ENCODE results near the gene REXO4. TPM values are rescaled to one million over a fixed set of nuclear protein-coding genes. Genes with fewer than 3 reads are reported as not detected.

REXO4 gene
- polyA plus RNA-seq, 1 of the 3 experiments (the other 2 are of a cell fraction) = 37.3 TPM

DNA sequence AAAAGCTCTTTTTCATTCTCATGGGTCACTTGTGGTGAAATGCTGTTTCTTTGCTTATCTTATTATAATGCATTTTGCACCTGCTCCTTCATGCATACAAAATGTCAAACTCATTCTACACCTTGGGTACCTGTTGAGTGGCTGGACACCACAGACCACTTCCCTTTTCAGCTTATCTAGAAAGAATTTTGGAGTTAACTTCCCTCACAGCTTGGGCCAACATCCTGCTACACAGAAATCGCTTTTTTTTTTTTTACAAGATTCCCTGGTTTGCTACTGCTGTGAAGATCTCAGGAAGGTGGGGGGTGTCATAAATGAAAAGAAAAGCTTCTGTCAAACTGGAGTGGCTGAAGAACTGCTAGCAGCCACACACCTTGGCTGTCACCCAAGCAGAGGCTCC is 2.6 kb downstream of the REXO4 start:
- CTCF ChIA-PET = interaction anchor here (3.7 kb wide), 1 partner anchor 10 kb away, joined by 14 read pairs; no protein-coding TSS in a partner anchor
- WGBS (ENCODE audit: low lambda C conversion rate) = 100% methylated on average over 1 of the region's 1 CpG

More for the DNA sequence above, 2.6 kb downstream of the REXO4 start:
- Histone ChIP-seq H3K27me3 (ENCODE audit: insufficient read depth) (no peaks in the 10 kb centered on the region), H3K9ac (no peak overlapping the region), H3K36me3 (replicated peaks in 1 of 2; ENCODE audit: control insufficient read depth in 1 of 2, insufficient read depth in 2 of 2, low read length in 1 of 2) (peaks cover 23 to 44% of the 10 kb centered on the region in 2 experiments), H4K20me1 (ENCODE audit: insufficient read depth) (0 out of 2 replicates have a peak, but pooled peaks cover 5% of the 10 kb centered on the region), H3K27ac (ENCODE audit: low read depth in 2 of 2, low read length in 1 of 2) (no peak overlapping the region), H3K79me2 (ENCODE audit: insufficient read depth) (peaks cover 52% of the 10 kb centered on the region), H3K4me1 (ENCODE audit: control insufficient read depth in 1 of 2, insufficient read depth in 2 of 2, low read depth in 1 of 2, low read length in 1 of 2) (peaks cover 4 to 10% of the 10 kb centered on the region in 2 experiments; a peak in 2 of 4 replicates), H3K4me3 (ENCODE audit: low read depth in 2 of 2, low read length in 1 of 2) (no peak overlapping the region), H3K9me3 (no peaks in the 10 kb centered on the region), H3K4me2 (no peak overlapping the region), H3F3A (replicated peaks; ENCODE audit: insufficient read depth) (no peaks in the 10 kb centered on the region), H3K9me2 (no peaks in the 10 kb centered on the region), H2AFZ (ENCODE audit: low read depth) (no peak overlapping the region)
- POLR2A ChIA-PET = no interaction called here
- TF ChIP-seq, protein P1, sequence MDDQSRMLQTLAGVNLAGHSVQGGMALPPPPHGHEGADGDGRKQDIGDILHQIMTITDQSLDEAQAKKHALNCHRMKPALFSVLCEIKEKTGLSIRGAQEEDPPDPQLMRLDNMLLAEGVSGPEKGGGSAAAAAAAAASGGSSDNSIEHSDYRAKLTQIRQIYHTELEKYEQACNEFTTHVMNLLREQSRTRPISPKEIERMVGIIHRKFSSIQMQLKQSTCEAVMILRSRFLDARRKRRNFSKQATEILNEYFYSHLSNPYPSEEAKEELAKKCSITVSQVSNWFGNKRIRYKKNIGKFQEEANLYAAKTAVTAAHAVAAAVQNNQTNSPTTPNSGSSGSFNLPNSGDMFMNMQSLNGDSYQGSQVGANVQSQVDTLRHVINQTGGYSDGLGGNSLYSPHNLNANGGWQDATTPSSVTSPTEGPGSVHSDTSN (IDR thresholded peaks at IDR 0.05) = no peak
- TF ChIP-seq, protein P2, sequence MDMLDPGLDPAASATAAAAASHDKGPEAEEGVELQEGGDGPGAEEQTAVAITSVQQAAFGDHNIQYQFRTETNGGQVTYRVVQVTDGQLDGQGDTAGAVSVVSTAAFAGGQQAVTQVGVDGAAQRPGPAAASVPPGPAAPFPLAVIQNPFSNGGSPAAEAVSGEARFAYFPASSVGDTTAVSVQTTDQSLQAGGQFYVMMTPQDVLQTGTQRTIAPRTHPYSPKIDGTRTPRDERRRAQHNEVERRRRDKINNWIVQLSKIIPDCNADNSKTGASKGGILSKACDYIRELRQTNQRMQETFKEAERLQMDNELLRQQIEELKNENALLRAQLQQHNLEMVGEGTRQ (IDR thresholded peaks at IDR 0.05; ENCODE audit: borderline replicate concordance, low read depth, low read length) = no peak
- TF ChIP-seq, protein P3, sequence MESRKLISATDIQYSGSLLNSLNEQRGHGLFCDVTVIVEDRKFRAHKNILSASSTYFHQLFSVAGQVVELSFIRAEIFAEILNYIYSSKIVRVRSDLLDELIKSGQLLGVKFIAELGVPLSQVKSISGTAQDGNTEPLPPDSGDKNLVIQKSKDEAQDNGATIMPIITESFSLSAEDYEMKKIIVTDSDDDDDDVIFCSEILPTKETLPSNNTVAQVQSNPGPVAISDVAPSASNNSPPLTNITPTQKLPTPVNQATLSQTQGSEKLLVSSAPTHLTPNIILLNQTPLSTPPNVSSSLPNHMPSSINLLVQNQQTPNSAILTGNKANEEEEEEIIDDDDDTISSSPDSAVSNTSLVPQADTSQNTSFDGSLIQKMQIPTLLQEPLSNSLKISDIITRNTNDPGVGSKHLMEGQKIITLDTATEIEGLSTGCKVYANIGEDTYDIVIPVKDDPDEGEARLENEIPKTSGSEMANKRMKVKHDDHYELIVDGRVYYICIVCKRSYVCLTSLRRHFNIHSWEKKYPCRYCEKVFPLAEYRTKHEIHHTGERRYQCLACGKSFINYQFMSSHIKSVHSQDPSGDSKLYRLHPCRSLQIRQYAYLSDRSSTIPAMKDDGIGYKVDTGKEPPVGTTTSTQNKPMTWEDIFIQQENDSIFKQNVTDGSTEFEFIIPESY (IDR thresholded peaks at IDR 0.05; ENCODE audit: borderline replicate concordance, low read depth) = no peak
- TF ChIP-seq, protein P4, sequence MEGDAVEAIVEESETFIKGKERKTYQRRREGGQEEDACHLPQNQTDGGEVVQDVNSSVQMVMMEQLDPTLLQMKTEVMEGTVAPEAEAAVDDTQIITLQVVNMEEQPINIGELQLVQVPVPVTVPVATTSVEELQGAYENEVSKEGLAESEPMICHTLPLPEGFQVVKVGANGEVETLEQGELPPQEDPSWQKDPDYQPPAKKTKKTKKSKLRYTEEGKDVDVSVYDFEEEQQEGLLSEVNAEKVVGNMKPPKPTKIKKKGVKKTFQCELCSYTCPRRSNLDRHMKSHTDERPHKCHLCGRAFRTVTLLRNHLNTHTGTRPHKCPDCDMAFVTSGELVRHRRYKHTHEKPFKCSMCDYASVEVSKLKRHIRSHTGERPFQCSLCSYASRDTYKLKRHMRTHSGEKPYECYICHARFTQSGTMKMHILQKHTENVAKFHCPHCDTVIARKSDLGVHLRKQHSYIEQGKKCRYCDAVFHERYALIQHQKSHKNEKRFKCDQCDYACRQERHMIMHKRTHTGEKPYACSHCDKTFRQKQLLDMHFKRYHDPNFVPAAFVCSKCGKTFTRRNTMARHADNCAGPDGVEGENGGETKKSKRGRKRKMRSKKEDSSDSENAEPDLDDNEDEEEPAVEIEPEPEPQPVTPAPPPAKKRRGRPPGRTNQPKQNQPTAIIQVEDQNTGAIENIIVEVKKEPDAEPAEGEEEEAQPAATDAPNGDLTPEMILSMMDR (IDR thresholded peaks at IDR 0.05) = no peak
- TF ChIP-seq, protein P5, sequence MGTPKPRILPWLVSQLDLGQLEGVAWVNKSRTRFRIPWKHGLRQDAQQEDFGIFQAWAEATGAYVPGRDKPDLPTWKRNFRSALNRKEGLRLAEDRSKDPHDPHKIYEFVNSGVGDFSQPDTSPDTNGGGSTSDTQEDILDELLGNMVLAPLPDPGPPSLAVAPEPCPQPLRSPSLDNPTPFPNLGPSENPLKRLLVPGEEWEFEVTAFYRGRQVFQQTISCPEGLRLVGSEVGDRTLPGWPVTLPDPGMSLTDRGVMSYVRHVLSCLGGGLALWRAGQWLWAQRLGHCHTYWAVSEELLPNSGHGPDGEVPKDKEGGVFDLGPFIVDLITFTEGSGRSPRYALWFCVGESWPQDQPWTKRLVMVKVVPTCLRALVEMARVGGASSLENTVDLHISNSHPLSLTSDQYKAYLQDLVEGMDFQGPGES (IDR thresholded peaks at IDR 0.05; ENCODE audit: low read depth, low read length) = no peak
- TF ChIP-seq, protein P6, sequence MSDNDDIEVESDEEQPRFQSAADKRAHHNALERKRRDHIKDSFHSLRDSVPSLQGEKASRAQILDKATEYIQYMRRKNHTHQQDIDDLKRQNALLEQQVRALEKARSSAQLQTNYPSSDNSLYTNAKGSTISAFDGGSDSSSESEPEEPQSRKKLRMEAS (IDR thresholded peaks at IDR 0.05; ENCODE audit: low read depth) = no peak
- DNase-seq = no peak
